Measurements from ENCODE around the gene EGFLAM. TPM values are rescaled to one million over a fixed set of nuclear protein-coding genes. Genes with fewer than 3 reads are reported as not detected.

EGFLAM gene
- total and polyA plus RNA-seq, 2 donors (not counting 3 experiments of a cell fraction or from before 2014, with no cell fraction given): 1.2 to 2.7 TPM

DNA sequence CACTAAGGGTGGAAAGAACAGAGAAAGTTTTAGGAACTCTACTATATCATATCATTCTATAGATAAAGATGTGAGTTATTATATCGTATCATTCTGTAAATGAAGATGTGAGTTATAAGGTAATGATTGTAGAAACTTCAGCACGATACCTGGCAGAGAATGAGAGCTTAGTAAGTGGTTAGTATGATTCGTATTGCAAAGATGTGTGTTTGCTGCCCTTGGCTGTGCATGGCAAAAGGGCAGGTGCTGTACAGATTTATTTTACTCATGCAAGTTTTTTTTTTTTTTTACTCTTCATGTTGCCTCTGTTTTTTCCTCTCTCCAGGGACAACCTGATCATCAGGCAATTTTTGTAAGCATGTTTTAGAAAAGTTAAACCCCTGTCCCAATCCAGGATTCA, 83.3 kb downstream of the EGFLAM start:
- dilution Hi-C loops (cut with MboI; ENCODE audit: extremely low pct_ligation_motif_present, low sequenced_read_pairs): no loop called here
- FAIRE-seq: no peak
- ChIA-PET POLR2A (no interaction called here), CTCF (interaction anchor here (0.9 kb wide), 1 partner anchor 468 kb away, joined by 4 read pairs; no protein-coding TSS in a partner anchor)
- no peak overlapping the region for H3K4me2 ChIP-seq (ENCODE audit: insufficient read depth, low read length)
- H3K4me3 ChIP-seq (replicated peaks in 1 of 3; ENCODE audit: insufficient read depth in 1 of 3, low read depth in 1 of 3, low read length in 3 of 3): no peak overlapping the region
- H3K27me3 ChIP-seq (ENCODE audit: control insufficient read depth in 2 of 2, insufficient read depth in 2 of 2, low read length in 2 of 2): no peaks in the 10 kb centered on the region
- no peaks in the 10 kb centered on the region for H3K79me2 ChIP-seq (ENCODE audit: control insufficient read depth, insufficient read depth, low read length)
- no peaks in the 10 kb centered on the region for H4K20me1 ChIP-seq (replicated peaks; ENCODE audit: control insufficient read depth, extremely low read depth, insufficient read depth, low read length)
- no peak overlapping the region for H3K9ac ChIP-seq (replicated peaks; ENCODE audit: extremely low read depth, insufficient read depth, low read length)
- intact Hi-C loops (cut with micrococcal nuclease): no loop called here
- H3K27ac ChIP-seq (ENCODE audit: insufficient read depth, low read depth, low read length): no peak overlapping the region
- peaks cover 9% of the 10 kb centered on the region for H3K4me1 ChIP-seq (ENCODE audit: control insufficient read depth, extremely low read depth, insufficient read depth, low read length)
- BruUV-seq (replicated peaks): no TSS peak
- no peak for DNase-seq (ENCODE audit: low read depth, low spot score)
- H2AFZ ChIP-seq (ENCODE audit: low read depth, low read length): no peak overlapping the region
- no peaks in the 10 kb centered on the region for H3K36me3 ChIP-seq (ENCODE audit: control insufficient read depth in 2 of 2, extremely low read depth in 1 of 2, insufficient read depth in 2 of 2, low read length in 2 of 2)
- H3K9me1 ChIP-seq (replicated peaks; ENCODE audit: control insufficient read depth, extremely low read depth, insufficient read depth, low read length): no peaks in the 10 kb centered on the region
- TF ChIP-seq MYC (IDR thresholded peaks at IDR 0.05; ENCODE audit: low read depth, low read length) (no peak), POLR2AphosphoS5 (IDR thresholded peaks at IDR 0.05; ENCODE audit: insufficient read depth, low read depth, low read length) (no peak), POLR2A (IDR thresholded peaks at IDR 0.05; ENCODE audit: low read depth, low read length) (no peak), JUN (IDR thresholded peaks at IDR 0.05; ENCODE audit: borderline replicate concordance, insufficient read depth, insufficient read length, low read depth) (no peak), GATA2 (IDR thresholded peaks at IDR 0.05; ENCODE audit: insufficient read depth, insufficient read length, low read depth, low read length) (no peak), EZH2 (IDR thresholded peaks at IDR 0.05; ENCODE audit: borderline replicate concordance, low read depth, low read length, severe bottlenecking) (no peak), FOS (IDR thresholded peaks at IDR 0.05; ENCODE audit: borderline replicate concordance, insufficient read depth, low read length) (no peak)
- TF ChIP-seq, protein P1, sequence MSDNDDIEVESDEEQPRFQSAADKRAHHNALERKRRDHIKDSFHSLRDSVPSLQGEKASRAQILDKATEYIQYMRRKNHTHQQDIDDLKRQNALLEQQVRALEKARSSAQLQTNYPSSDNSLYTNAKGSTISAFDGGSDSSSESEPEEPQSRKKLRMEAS (IDR thresholded peaks at IDR 0.05; ENCODE audit: insufficient read depth, insufficient read length): no peak
- TF ChIP-seq, protein P2, sequence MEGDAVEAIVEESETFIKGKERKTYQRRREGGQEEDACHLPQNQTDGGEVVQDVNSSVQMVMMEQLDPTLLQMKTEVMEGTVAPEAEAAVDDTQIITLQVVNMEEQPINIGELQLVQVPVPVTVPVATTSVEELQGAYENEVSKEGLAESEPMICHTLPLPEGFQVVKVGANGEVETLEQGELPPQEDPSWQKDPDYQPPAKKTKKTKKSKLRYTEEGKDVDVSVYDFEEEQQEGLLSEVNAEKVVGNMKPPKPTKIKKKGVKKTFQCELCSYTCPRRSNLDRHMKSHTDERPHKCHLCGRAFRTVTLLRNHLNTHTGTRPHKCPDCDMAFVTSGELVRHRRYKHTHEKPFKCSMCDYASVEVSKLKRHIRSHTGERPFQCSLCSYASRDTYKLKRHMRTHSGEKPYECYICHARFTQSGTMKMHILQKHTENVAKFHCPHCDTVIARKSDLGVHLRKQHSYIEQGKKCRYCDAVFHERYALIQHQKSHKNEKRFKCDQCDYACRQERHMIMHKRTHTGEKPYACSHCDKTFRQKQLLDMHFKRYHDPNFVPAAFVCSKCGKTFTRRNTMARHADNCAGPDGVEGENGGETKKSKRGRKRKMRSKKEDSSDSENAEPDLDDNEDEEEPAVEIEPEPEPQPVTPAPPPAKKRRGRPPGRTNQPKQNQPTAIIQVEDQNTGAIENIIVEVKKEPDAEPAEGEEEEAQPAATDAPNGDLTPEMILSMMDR (IDR thresholded peaks at IDR 0.05; ENCODE audit: extremely low read depth in 1 of 2, insufficient read depth in 1 of 2, low read depth in 1 of 2, low read length in 2 of 2): no peak
- H3K9me3 ChIP-seq (replicated peaks; ENCODE audit: control insufficient read depth, insufficient read depth, low read length): no peaks in the 10 kb centered on the region
